Measurements from ENCODE around the gene CCL18.
"Not testable (repeated sequence)": the region's sequence is repeated elsewhere in the genome, so short reads cannot be mapped to it uniquely, and the experiment has no call there.

CCL18 gene

DNA sequence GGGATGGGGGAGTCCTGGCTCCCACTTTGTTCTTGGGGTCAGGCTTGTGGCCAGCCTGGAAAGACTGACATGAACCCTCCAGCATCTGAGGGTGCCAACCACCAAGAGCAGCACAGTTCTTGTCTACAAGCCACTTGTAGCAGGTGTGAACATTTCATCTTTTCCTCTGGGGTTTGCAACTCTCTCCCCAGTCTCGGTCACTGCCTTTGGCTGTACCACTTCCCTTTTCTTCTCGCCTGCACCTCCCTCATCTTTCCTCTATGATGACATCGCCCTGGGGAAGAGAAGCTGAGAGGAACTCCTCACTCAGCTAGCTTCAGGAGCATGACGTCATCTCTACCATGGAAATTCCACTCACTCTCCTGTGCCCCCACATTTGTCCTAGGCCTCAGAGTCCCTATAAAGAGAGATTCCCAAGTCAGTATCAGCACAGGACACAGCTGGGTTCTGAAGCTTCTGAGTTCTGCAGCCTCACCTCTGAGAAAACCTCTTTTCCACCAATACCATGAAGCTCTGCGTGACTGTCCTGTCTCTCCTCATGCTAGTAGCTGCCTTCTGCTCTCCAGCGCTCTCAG, 39.4 kb downstream of the CCL18 start, which contains the start of gene CCL4:
CCL4 (plus strand) TSS at position 427 of the 575 bp plus-strand sequence; CDS start at position 506, 79 bp downstream.
- H3K36me3 ChIP-seq (ENCODE audit: control insufficient read depth, insufficient read depth, low read length); H3K27ac ChIP-seq (ENCODE audit: low read length); DNase-seq (ENCODE audit: low read depth, low spot score); H3K27me3 ChIP-seq (ENCODE audit: control insufficient read depth, insufficient read depth, low read length); H3K4me1 ChIP-seq (ENCODE audit: control insufficient read depth, insufficient read depth, low read length); H3K4me3 ChIP-seq (ENCODE audit: low read length); H3K9me3 ChIP-seq (ENCODE audit: control insufficient read depth, insufficient read depth, low read length): not testable (repeated sequence)
- WGBS (ENCODE audit: insufficient coverage, insufficient read length), result no CpG with 5 or more reads among the region's 6 CpGs

DNA sequence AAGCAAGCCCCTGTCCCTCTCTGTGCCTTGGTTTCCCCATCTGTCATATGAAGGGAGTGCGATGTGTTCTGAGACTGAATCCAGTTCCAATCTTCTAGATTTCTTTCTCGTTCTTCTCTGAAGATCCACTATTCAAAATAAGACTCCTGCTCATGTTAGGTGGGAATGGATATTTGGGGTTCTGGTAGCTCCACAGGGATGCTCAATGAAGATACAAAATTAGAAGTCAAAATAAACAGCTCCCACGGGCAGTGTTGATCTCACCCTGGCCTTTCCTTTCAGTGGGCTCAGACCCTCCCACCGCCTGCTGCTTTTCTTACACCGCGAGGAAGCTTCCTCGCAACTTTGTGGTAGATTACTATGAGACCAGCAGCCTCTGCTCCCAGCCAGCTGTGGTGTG, 40.2 kb downstream of the CCL18 start:
- H3K36me3 ChIP-seq (ENCODE audit: control insufficient read depth, insufficient read depth, low read length); H3K27me3 ChIP-seq (ENCODE audit: control insufficient read depth, insufficient read depth, low read length); H3K4me3 ChIP-seq (ENCODE audit: low read length); DNase-seq (ENCODE audit: low read depth, low spot score); H3K4me1 ChIP-seq (ENCODE audit: control insufficient read depth, insufficient read depth, low read length); H3K27ac ChIP-seq (ENCODE audit: low read length); H3K9me3 ChIP-seq (ENCODE audit: control insufficient read depth, insufficient read depth, low read length): not testable (repeated sequence)
- WGBS (ENCODE audit: insufficient coverage, insufficient read length), result no CpG with 5 or more reads among the region's 7 CpGs

DNA sequence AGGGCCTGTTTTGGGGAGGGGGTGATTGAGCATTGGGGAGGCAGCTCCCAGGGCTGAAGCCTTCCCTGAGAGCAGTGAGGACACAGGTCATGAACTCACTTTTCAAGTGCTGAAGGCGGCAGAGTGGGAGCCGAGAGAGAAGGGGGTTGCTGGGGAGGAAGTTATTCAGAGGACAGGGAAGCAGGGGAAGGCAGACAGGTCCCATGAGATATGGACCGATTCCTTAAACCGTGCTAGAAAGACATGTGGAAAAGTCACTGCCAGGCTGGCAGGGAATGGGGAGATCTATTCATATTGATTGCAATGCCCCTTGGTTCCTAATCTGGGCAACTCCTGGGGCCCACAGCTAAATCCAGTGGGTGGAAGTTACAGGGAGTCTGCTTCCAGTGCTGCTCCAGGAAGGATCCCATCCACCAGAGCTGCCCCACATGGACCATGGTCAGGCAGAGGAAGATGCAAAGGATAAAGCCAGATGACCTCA, 40.7 kb downstream of the CCL18 start:
- WGBS (ENCODE audit: insufficient coverage, insufficient read length), result no CpG with 5 or more reads among the region's 4 CpGs
- Histone ChIP-seq H3K27me3 (ENCODE audit: control insufficient read depth, insufficient read depth, low read length) (no peaks in the 10 kb centered on the region), H3K9me3 (ENCODE audit: control insufficient read depth, insufficient read depth, low read length) (no peaks in the 10 kb centered on the region), H3K4me1 (ENCODE audit: control insufficient read depth, insufficient read depth, low read length) (no peaks in the 10 kb centered on the region; the same call in 1 of the 2 replicates), H3K4me3 (ENCODE audit: low read length) (no peak overlapping the region), H3K27ac (ENCODE audit: low read length) (no peak overlapping the region), H3K36me3 (ENCODE audit: control insufficient read depth, insufficient read depth, low read length) (no peaks in the 10 kb centered on the region)
- DNase-seq (ENCODE audit: low read depth, low spot score), result no peak

DNA sequence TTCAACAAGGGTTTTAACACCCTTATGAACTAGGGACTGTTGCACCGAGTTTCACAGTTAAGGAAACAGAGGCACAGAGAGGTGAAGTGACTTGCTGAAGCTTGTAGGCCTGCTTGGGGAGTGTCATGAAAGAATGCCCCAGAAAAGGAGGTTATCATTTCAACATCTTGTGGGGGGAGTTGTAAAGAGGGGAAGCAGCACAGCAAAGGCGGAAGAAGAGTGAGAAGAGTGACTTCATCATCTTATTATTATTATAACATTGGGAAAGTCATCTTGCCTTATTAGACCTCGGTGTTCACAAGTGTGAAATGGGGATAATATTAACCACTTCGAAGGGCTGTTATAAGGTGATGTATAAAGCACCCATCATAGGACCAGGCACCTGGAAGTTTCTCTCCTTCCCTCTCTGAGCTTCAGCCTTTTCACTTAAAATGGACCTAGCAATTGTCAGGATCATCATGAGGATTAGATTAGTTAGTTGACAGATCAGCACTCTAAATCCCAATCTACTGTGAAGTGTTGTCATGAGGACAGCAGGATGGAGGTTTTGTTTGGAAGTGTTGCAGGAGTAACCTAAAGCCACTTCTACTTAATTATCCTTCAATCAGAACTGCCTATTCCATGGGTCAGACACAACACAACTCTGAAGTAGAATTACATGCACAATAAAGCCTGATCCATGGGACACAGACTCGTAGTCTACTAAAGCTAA, 41.9 kb downstream of the CCL18 start:
- no CpG with 5 or more reads among the region's 5 CpGs for WGBS (ENCODE audit: insufficient coverage, insufficient read length)
- no peak for DNase-seq (ENCODE audit: low read depth, low spot score)
- Histone ChIP-seq H3K27me3 (ENCODE audit: control insufficient read depth, insufficient read depth, low read length) (no peaks in the 10 kb centered on the region), H3K9me3 (ENCODE audit: control insufficient read depth, insufficient read depth, low read length) (no peaks in the 10 kb centered on the region), H3K4me3 (ENCODE audit: low read length) (no peak overlapping the region), H3K36me3 (ENCODE audit: control insufficient read depth, insufficient read depth, low read length) (no peaks in the 10 kb centered on the region), H3K4me1 (ENCODE audit: control insufficient read depth, insufficient read depth, low read length) (no peaks in the 10 kb centered on the region; the same call in 1 of the 2 replicates), H3K27ac (ENCODE audit: low read length) (no peak overlapping the region)

DNA sequence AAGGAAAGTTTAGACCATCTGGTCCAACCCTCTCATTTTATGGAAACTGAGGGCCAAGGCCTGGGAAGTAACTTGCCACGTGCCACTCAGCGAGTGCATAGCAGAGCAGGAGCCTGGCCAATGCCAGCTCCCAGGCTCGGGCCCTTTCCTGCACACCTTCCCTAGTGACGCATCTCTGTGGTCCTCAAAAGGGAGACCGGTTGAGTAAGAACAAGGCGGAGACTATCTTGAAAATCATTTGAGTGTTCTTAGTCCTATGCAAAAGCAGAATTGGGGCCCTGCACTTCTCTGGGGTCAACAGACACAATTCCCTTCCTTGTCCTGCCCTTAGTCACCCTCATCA, 42.4 kb downstream of the CCL18 start:
- Histone ChIP-seq H3K4me1 (ENCODE audit: control insufficient read depth, insufficient read depth, low read length) (no peaks in the 10 kb centered on the region; the same call in 1 of the 2 replicates), H3K27ac (ENCODE audit: low read length) (no peak overlapping the region), H3K36me3 (ENCODE audit: control insufficient read depth, insufficient read depth, low read length) (no peaks in the 10 kb centered on the region), H3K9me3 (ENCODE audit: control insufficient read depth, insufficient read depth, low read length) (no peaks in the 10 kb centered on the region), H3K27me3 (ENCODE audit: control insufficient read depth, insufficient read depth, low read length) (no peaks in the 10 kb centered on the region), H3K4me3 (ENCODE audit: low read length) (no peak overlapping the region)
- WGBS (ENCODE audit: insufficient coverage, insufficient read length), result no CpG with 5 or more reads among the region's 6 CpGs
- no peak for DNase-seq (ENCODE audit: low read depth, low spot score)

DNA sequence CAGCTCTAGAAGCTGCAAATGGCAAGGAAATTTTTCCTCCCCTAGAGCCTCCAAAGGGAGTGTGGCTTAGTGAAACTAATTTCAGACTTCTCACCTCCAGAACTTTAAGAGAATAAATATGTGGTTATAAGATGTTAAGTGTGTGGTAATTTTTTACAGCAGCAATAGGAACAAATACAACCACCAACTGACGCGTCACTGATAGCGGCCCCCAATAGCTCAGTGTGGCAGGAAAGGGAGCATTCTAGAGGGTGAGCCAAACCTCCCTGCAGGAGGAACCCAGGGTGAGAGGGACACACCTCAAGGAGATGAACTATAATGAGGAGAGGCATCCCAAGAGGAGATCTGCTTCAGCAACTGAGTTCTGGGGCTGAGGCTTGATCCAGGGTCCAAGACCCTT, 43.6 kb downstream of the CCL18 start:
- no CpG with 5 or more reads among the region's 3 CpGs for WGBS (ENCODE audit: insufficient coverage, insufficient read length)
- H3K9me3 ChIP-seq (ENCODE audit: control insufficient read depth, insufficient read depth, low read length), result no peaks in the 10 kb centered on the region; the same call in 1 of the 2 replicates
- no peaks in the 10 kb centered on the region; the same call in 1 of the 2 replicates for H3K4me1 ChIP-seq (ENCODE audit: control insufficient read depth, insufficient read depth, low read length)
- no peak for DNase-seq (ENCODE audit: low read depth, low spot score)
- H3K4me3 ChIP-seq (ENCODE audit: low read length), result no peak overlapping the region
- no peaks in the 10 kb centered on the region for H3K27me3 ChIP-seq (ENCODE audit: control insufficient read depth, insufficient read depth, low read length)
- H3K36me3 ChIP-seq (ENCODE audit: control insufficient read depth, insufficient read depth, low read length), result no peaks in the 10 kb centered on the region
- H3K27ac ChIP-seq (ENCODE audit: low read length), result no peak overlapping the region

DNA sequence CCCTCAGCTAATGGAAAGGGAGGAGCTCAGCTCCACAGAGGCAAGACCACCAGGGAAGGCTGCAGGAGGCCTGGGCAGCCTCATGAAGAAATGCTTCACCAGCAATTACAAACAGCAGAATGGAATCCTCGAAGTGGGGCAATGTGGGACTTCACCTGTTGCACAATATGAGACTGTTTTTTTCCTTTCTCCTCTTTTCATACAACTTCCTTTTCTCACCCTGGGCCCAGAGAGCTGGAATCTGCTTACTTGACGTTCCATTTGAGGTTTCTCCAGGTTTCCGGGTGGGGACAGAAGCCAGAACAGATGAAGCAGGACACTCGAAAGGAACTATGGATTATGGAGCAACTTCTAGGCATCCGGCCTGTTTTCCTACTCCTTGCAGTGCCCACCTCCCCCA, 44.2 kb downstream of the CCL18 start:
- no CpG with 5 or more reads among the region's 5 CpGs for WGBS (ENCODE audit: insufficient coverage, insufficient read length)
- DNase-seq (ENCODE audit: low read depth, low spot score); H3K9me3 ChIP-seq (ENCODE audit: control insufficient read depth, insufficient read depth, low read length); H3K4me3 ChIP-seq (ENCODE audit: low read length); H3K27ac ChIP-seq (ENCODE audit: low read length); H3K27me3 ChIP-seq (ENCODE audit: control insufficient read depth, insufficient read depth, low read length); H3K4me1 ChIP-seq (ENCODE audit: control insufficient read depth, insufficient read depth, low read length); H3K36me3 ChIP-seq (ENCODE audit: control insufficient read depth, insufficient read depth, low read length): not testable (repeated sequence)

DNA sequence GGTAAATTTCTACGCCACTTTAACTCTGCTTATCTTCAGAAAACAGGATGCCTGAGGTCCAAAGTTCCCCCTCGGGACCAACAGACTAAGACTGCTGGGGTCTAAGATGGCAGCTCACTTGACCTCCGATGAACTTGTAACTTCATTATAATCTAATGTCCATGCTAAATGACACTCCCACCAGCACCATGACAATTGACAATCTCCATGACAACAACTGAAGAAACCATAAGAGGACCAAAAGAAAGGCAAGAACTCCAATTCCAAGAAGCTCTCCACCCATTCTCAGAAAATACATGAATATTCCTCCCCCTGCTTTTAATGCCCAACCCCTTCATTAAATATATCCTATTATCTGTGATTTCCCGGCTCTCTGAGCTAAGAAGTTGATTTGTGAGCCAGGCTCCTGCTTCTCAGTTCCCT, 47.0 kb downstream of the CCL18 start:
- H3K27ac ChIP-seq (ENCODE audit: low read length), result no peak overlapping the region
- no peaks in the 10 kb centered on the region for H3K27me3 ChIP-seq (ENCODE audit: control insufficient read depth, insufficient read depth, low read length)
- H3K4me1 ChIP-seq (ENCODE audit: control insufficient read depth, insufficient read depth, low read length), result no peaks in the 10 kb centered on the region
- no peaks in the 10 kb centered on the region for H3K36me3 ChIP-seq (ENCODE audit: control insufficient read depth, insufficient read depth, low read length)
- no peak for DNase-seq (ENCODE audit: low read depth, low spot score)
- no peak overlapping the region for H3K4me3 ChIP-seq (ENCODE audit: low read length)
- WGBS (ENCODE audit: insufficient coverage, insufficient read length), result no CpG with 5 or more reads among the region's 4 CpGs
- H3K9me3 ChIP-seq (ENCODE audit: control insufficient read depth, insufficient read depth, low read length), result no peaks in the 10 kb centered on the region; the same call in 1 of the 2 replicates

DNA sequence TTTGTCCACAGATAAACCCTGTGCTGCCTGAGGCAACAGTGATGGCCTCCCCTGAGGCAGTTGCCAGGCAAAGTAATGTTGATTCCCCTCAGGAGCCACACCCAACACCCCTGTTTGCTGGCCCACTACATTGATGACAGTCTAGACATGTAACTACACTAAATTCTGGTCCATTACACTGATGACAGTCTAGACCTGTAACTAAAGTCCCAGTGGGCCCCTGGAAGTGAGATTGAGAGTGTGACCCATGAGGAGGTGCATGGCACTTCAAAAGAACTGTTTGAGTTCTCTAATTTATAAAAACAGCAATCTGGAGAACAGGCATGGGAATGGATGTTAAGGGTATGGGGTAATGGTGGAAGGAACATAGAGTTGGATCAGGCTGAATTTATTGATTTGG, 48.5 kb downstream of the CCL18 start:
- H3K4me3 ChIP-seq (ENCODE audit: low read length), result no peak overlapping the region
- no peaks in the 10 kb centered on the region for H3K27me3 ChIP-seq (ENCODE audit: control insufficient read depth, insufficient read depth, low read length)
- DNase-seq (ENCODE audit: low read depth, low spot score), result no peak
- H3K36me3 ChIP-seq (ENCODE audit: control insufficient read depth, insufficient read depth, low read length), result no peaks in the 10 kb centered on the region
- H3K4me1 ChIP-seq (ENCODE audit: control insufficient read depth, insufficient read depth, low read length), result no peaks in the 10 kb centered on the region
- no peaks in the 10 kb centered on the region; the same call in 1 of the 2 replicates for H3K9me3 ChIP-seq (ENCODE audit: control insufficient read depth, insufficient read depth, low read length)
- no peak overlapping the region for H3K27ac ChIP-seq (ENCODE audit: low read length)

DNA sequence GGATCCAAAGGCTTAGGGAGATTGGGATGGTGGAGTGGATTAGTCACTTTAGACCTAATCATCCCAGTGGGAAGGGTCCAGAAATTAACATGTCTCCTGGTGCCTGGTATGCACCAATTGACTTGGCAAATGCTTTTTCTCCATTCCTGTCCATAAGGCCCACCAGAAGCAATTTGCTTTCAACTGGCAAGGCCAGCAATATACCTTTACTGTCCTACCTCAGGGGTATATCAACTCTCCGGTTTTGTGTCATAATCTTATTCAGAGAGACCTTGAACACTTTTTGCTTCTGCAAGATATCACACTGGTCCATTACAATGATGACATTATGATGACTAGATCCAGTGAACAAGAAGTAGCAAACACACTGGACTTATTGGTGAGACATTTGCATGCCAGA, 49.1 kb downstream of the CCL18 start:
- not testable (repeated sequence) for H3K27ac ChIP-seq (ENCODE audit: low read length); H3K4me1 ChIP-seq (ENCODE audit: control insufficient read depth, insufficient read depth, low read length); H3K9me3 ChIP-seq (ENCODE audit: control insufficient read depth, insufficient read depth, low read length); H3K27me3 ChIP-seq (ENCODE audit: control insufficient read depth, insufficient read depth, low read length); H3K36me3 ChIP-seq (ENCODE audit: control insufficient read depth, insufficient read depth, low read length); DNase-seq (ENCODE audit: low read depth, low spot score); H3K4me3 ChIP-seq (ENCODE audit: low read length)
- no CpG with 5 or more reads among the region's 1 CpG for whole genome bisulfite sequencing (ENCODE audit: insufficient coverage, insufficient read length)

Data from iPS DF 6.9 (cell line).